H9 (cell line): ENCODE data around the gene LGALS4. TPM values are rescaled to one million over a fixed set of nuclear protein-coding genes. Genes with fewer than 3 reads are reported as not detected.
"Not testable (repeated sequence)": the region's sequence is repeated elsewhere in the genome, so short reads cannot be mapped to it uniquely, and the experiment has no call there.

Experiments used
- DNase-seq: peaks from one replicate; pipeline ENCODE4 v3.0.0-alpha.2; 2017
- H2AFZ ChIP-seq: one replicate; pipeline ENCODE4 v1.6.1; 2013; ENCODE audit warnings: mild to moderate bottlenecking, low read length, control low read depth, moderate library complexity
- H2AK5ac ChIP-seq: 2 replicates; pipeline ENCODE4 v1.6.1; 2013; ENCODE audit warnings: low read length, control low read depth, mixed read lengths; ENCODE audit not compliant: insufficient read length
- H2BK120ac ChIP-seq: one replicate; pipeline ENCODE4 v1.6.1; 2013; ENCODE audit warnings: low read depth, mild to moderate bottlenecking, low read length, control low read depth, inconsistent platforms; ENCODE audit not compliant: poor library complexity, severe bottlenecking
- H2BK12ac ChIP-seq: 2 replicates; pipeline ENCODE4 v1.6.1; 2013; ENCODE audit warnings: low read length, control low read depth, mixed read lengths, low read depth; ENCODE audit not compliant: insufficient read length
- H2BK15ac ChIP-seq: 2 replicates; pipeline ENCODE4 v1.6.1; 2013; ENCODE audit warnings: low read depth, low read length, control low read depth
- H2BK20ac ChIP-seq: one replicate; pipeline ENCODE4 v1.6.1; 2013; ENCODE audit warnings: low read depth, mild to moderate bottlenecking, low read length, control low read depth, inconsistent platforms; ENCODE audit not compliant: poor library complexity, severe bottlenecking
- H2BK5ac ChIP-seq: 2 replicates; pipeline ENCODE4 v1.6.1; 2013; ENCODE audit warnings: low read length, control low read depth, mixed read lengths; ENCODE audit not compliant: insufficient read length
- H3K14ac ChIP-seq: 2 replicates; pipeline ENCODE4 v1.6.1; 2013; ENCODE audit warnings: low read length, control low read depth; ENCODE audit not compliant: insufficient read depth
- H3K18ac ChIP-seq: 2 replicates; pipeline ENCODE4 v1.6.1; 2013; ENCODE audit warnings: low read depth, mild to moderate bottlenecking, mixed read lengths, low read length, control low read depth; ENCODE audit not compliant: insufficient read length
- H3K23ac ChIP-seq: 2 replicates; pipeline ENCODE4 v1.6.1; 2013; ENCODE audit warnings: low read length, control low read depth, mixed read lengths, low read depth; ENCODE audit not compliant: insufficient read length
- H3K23me2 ChIP-seq: 2 replicates; pipeline ENCODE4 v1.6.1; 2013; ENCODE audit warnings: low read depth, mild to moderate bottlenecking, mixed read lengths, low read length, control low read depth; ENCODE audit not compliant: insufficient read length, poor library complexity, severe bottlenecking
- H3K27ac ChIP-seq: 2 replicates; pipeline ENCODE4 v1.5.1; 2013; ENCODE audit warnings: low read length, control low read depth, mixed read lengths, low read depth; ENCODE audit not compliant: insufficient read length
- H3K27me3 ChIP-seq: 2 replicates; pipeline ENCODE4 v1.6.1; 2013; ENCODE audit warnings: low read length, control low read depth, inconsistent platforms; ENCODE audit not compliant: insufficient read depth
- H3K4ac ChIP-seq: 2 replicates; pipeline ENCODE4 v1.6.1; 2013; ENCODE audit warnings: low read depth, mild to moderate bottlenecking, control low read depth, inconsistent platforms, low read length, moderate library complexity
- H3K4me1 ChIP-seq: 2 replicates; pipeline ENCODE4 v1.6.1; 2013; ENCODE audit warnings: low read length, control low read depth, inconsistent platforms; ENCODE audit not compliant: insufficient read depth
- H3K4me2 ChIP-seq: 2 replicates; pipeline ENCODE4 v1.6.1; 2013; ENCODE audit warnings: low read length, control low read depth, mixed read lengths; ENCODE audit not compliant: insufficient read length, insufficient read depth
- H3K56ac ChIP-seq: 2 replicates; pipeline ENCODE4 v1.6.1; 2013; ENCODE audit warnings: low read depth, mild to moderate bottlenecking, mixed read lengths, low read length, control low read depth; ENCODE audit not compliant: insufficient read length
- H3K79me1 ChIP-seq: 2 replicates; pipeline ENCODE4 v1.6.1; 2013; ENCODE audit warnings: low read depth, mild to moderate bottlenecking, moderate library complexity, low read length, control low read depth, inconsistent platforms; ENCODE audit not compliant: insufficient read depth, poor library complexity, severe bottlenecking
- H3K79me2 ChIP-seq: 2 replicates; pipeline ENCODE4 v1.6.1; 2013; ENCODE audit warnings: low read length, control low read depth, inconsistent platforms; ENCODE audit not compliant: insufficient read depth
- H3K9ac ChIP-seq: 2 replicates; pipeline ENCODE4 v1.6.1; 2013; ENCODE audit warnings: low read length, control low read depth, mixed read lengths; ENCODE audit not compliant: insufficient read length; ENCODE audit errors: extremely low read depth
- H3K9me3 ChIP-seq: one replicate; pipeline ENCODE4 v1.6.1; 2013; ENCODE audit warnings: low read depth, low read length, inconsistent platforms; ENCODE audit not compliant: control insufficient read depth
- H3T11ph ChIP-seq: one replicate; pipeline ENCODE4 v1.6.1; 2013; ENCODE audit warnings: mild to moderate bottlenecking, low read length, control low read depth, inconsistent platforms
- H4K20me1 ChIP-seq: one replicate; pipeline ENCODE4 v1.6.1; 2013; ENCODE audit not compliant: control insufficient read depth, insufficient read length, insufficient read depth
- H4K5ac ChIP-seq: 2 replicates; pipeline ENCODE4 v1.6.1; 2013; ENCODE audit warnings: low read depth, mild to moderate bottlenecking, mixed read lengths, low read length, control low read depth; ENCODE audit not compliant: insufficient read length
- H4K8ac ChIP-seq: replicated peaks from 2 replicates; pipeline ENCODE4 v1.6.1; 2013; ENCODE audit warnings: low read length, control low read depth, mixed read lengths, low read depth; ENCODE audit not compliant: insufficient read length
- H4K91ac ChIP-seq: 2 replicates; pipeline ENCODE4 v1.6.1; 2013; ENCODE audit warnings: low read depth, mild to moderate bottlenecking, moderate library complexity, mixed read lengths, low read length, control low read depth; ENCODE audit not compliant: insufficient read length
- H3K27ac Mint-ChIP-seq, 3 experiments: 2 replicates in 2 of 3; 3 replicates in 1 of 3; pipeline ENCODE4 v1.8.0; 2020 to 2021; ENCODE audit warnings: mixed read lengths in 3 of 3, mild to moderate bottlenecking in 1 of 3, moderate library complexity in 1 of 3
- H3K27me3 Mint-ChIP-seq: 2 replicates; pipeline ENCODE4 v1.8.0; 2021; ENCODE audit warnings: low read depth, mild to moderate bottlenecking, moderate library complexity, mixed read lengths
- H3K36me3 Mint-ChIP-seq, 3 experiments: 2 replicates in 2 of 3; 3 replicates in 1 of 3; pipeline ENCODE4 v1.8.0; 2020 to 2021; ENCODE audit warnings: low read depth in 3 of 3, mixed read lengths in 3 of 3; ENCODE audit not compliant: insufficient read depth in 1 of 3
- H3K4me1 Mint-ChIP-seq, 2 experiments: 2 replicates each; pipeline ENCODE4 v1.8.0; 2020; ENCODE audit warnings: mixed read lengths in 2 of 2
- H3K4me3 Mint-ChIP-seq, 2 experiments: 2 replicates in 1 of 2; 3 replicates in 1 of 2; pipeline ENCODE4 v1.8.0; 2020 to 2021; ENCODE audit warnings: mild to moderate bottlenecking in 2 of 2, mixed read lengths in 2 of 2, moderate library complexity in 1 of 2
- H3K9me3 Mint-ChIP-seq, 2 experiments: 2 replicates in 1 of 2; 3 replicates in 1 of 2; pipeline ENCODE4 v1.8.0; 2020; ENCODE audit warnings: mild to moderate bottlenecking in 2 of 2, mixed read lengths in 2 of 2, moderate library complexity in 1 of 2
- WGBS: extraction: QIAGEN DNeasy Blood & Tissue Kit; methylation state at CpG from one replicate; pipeline ENCODE4 v1.1.7; 2013; ENCODE audit warnings: missing lambda C conversion rate, low lambda C conversion rate, mixed read lengths; ENCODE audit not compliant: insufficient read length; ENCODE audit errors: extremely low coverage; 5-methylcytosine and 5-hydroxymethylcytosine counted together
- total RNA-seq: library from RNA; stranded (reverse); gene quantifications from 2 replicates; pipeline ENCODE4 v1.2.1, GENCODE V29; 2021

The LGALS4 gene
- total RNA-seq, 1 experiment from 2014 or later: 0.68 TPM

- H3K27ac Mint-ChIP-seq, H3K9me3 ChIP-seq, H3K14ac ChIP-seq, H3K27me3 Mint-ChIP-seq, H3T11ph ChIP-seq, H3K23ac ChIP-seq, H2BK15ac ChIP-seq, H2BK20ac ChIP-seq, H3K79me2 ChIP-seq, H3K9ac ChIP-seq, H4K8ac ChIP-seq, H4K91ac ChIP-seq, H3K4me3 Mint-ChIP-seq, H3K79me1 ChIP-seq, H3K23me2 ChIP-seq, H3K56ac ChIP-seq, H3K27ac ChIP-seq, H3K4ac ChIP-seq, H3K9me3 Mint-ChIP-seq, H2BK5ac ChIP-seq, H2BK120ac ChIP-seq, DNase-seq, H2BK12ac ChIP-seq, H3K4me2 ChIP-seq, H3K4me1 ChIP-seq, H4K20me1 ChIP-seq, H2AFZ ChIP-seq, H3K18ac ChIP-seq, H2AK5ac ChIP-seq, H4K5ac ChIP-seq, H3K4me1 Mint-ChIP-seq, H3K27me3 ChIP-seq, H3K36me3 Mint-ChIP-seq: not testable (repeated sequence)
- no CpG with 5 or more reads among the region's 49 CpGs for WGBS
Measured at GRCh38 chr19:38790507-38791403, 22.0 kb downstream of the LGALS4 start.
